ENCODE measurements around the gene SUSD1.
A peak's percentile ranks its signal among the peaks of the same experiment; 100 is the strongest.
"Not testable (repeated sequence)": the region's sequence is repeated elsewhere in the genome, so short reads cannot be mapped to it uniquely, and the experiment has no call there.

Gene SUSD1

GRCh38 chr9:112128399-112128798, 46.7 kb downstream of the SUSD1 start:
- not testable (repeated sequence) for DNase-seq

GRCh38 chr9:112127281-112127680, 47.8 kb downstream of the SUSD1 start:
- no peak for DNase-seq

- no peak for DNase-seq
These were observed 49.1 kb downstream of the SUSD1 start for GRCh38 chr9:112125951-112126388.

- no peak for DNase-seq
These were observed 50.9 kb downstream of the SUSD1 start for GRCh38 chr9:112124156-112124555.

- no peak for DNase-seq
These were observed 53.5 kb downstream of the SUSD1 start for GRCh38 chr9:112121633-112122032.

- DNase-seq, result no peak
These were observed 54.6 kb downstream of the SUSD1 start for GRCh38 chr9:112120439-112120925.

GRCh38 chr9:112120030-112120341, 55.1 kb downstream of the SUSD1 start:
- DNase-seq, result no peak

- DNase-seq, result no peak
These were observed 55.7 kb downstream of the SUSD1 start for GRCh38 chr9:112119225-112120029.

- no peak for DNase-seq
These were observed 57.1 kb downstream of the SUSD1 start for GRCh38 chr9:112118009-112118408.

GRCh38 chr9:112115970-112116753, 58.9 kb downstream of the SUSD1 start:
- no peak for DNase-seq

GRCh38 chr9:112115109-112115508, 60.0 kb downstream of the SUSD1 start:
- DNase-seq, result no peak

GRCh38 chr9:112112941-112113681, 62.0 kb downstream of the SUSD1 start:
- DNase-seq, result peak; percentile 13

GRCh38 chr9:112112519-112112918, 62.6 kb downstream of the SUSD1 start:
- DNase-seq, result no peak

- no peak for DNase-seq
These were observed 63.6 kb downstream of the SUSD1 start for GRCh38 chr9:112111461-112111860.

- no peak for DNase-seq
These were observed 64.4 kb downstream of the SUSD1 start for GRCh38 chr9:112110777-112111113.

GRCh38 chr9:112110094-112110776, 64.9 kb downstream of the SUSD1 start:
- DNase-seq, result no peak

GRCh38 chr9:112104901-112105300, 70.2 kb downstream of the SUSD1 start:
- no peak for DNase-seq

- no peak for DNase-seq
These were observed 70.7 kb downstream of the SUSD1 start for GRCh38 chr9:112104401-112104800.

GRCh38 chr9:112103405-112103804, 71.7 kb downstream of the SUSD1 start:
- DNase-seq, result no peak

GRCh38 chr9:112097712-112098688, 77.1 kb downstream of the SUSD1 start:
- DNase-seq, result peak; percentile 63

GRCh38 chr9:112094948-112095681, 80.0 kb downstream of the SUSD1 start:
- DNase-seq, result no peak

Data from activated naive CD4-positive, alpha-beta T cell treated with Interleukin-2 at 50 U/mL for 16 hours (primary cell).